Measurements from ENCODE around the gene CRMP1. TPM values are rescaled to one million over a fixed set of nuclear protein-coding genes. Genes with fewer than 3 reads are reported as not detected.
A peak's percentile ranks its signal among the peaks of the same experiment; 100 is the strongest.

Gene CRMP1
- 1 to 10 TPM; 5.2 to 5.4 TPM for total RNA-seq
- polyA plus RNA-seq (ENCODE audit: insufficient read length in 6 of 6), result 10 to 100 TPM; 54.4 to 76.2 (median 66.5) TPM
- long read RNA-seq, donor 1, transcript CRMP1-202 (14 exons, 2,911 nt), result major isoform, 9 of 53 reads
- long read RNA-seq, donor 1, partial matches to known transcripts, result 41 of 53 reads
- long read RNA-seq, donor 1, other reads (novel, unspliced or antisense), result 0 of 53 reads
- long read RNA-seq, donor 2, transcript CRMP1-202 (14 exons, 2,911 nt), result major isoform, 7 of 8 reads
- long read RNA-seq, donor 2, partial matches to known transcripts, result 0 of 8 reads
- long read RNA-seq, donor 2, other reads (novel, unspliced or antisense), result 0 of 8 reads
- long read RNA-seq, donor 3, transcript CRMP1-202 (14 exons, 2,911 nt), result major isoform, 13 of 20 reads
- long read RNA-seq, donor 3, partial matches to known transcripts, result 5 of 20 reads
- long read RNA-seq, donor 3, other reads (novel, unspliced or antisense), result 0 of 20 reads
- long read RNA-seq, donor 4, result 0 reads
- long read RNA-seq, donor 5, transcript CRMP1-202 (14 exons, 2,911 nt), result major isoform, 5 of 17 reads
- long read RNA-seq, donor 5, partial matches to known transcripts, result 12 of 17 reads
- long read RNA-seq, donor 5, other reads (novel, unspliced or antisense), result 0 of 17 reads
- long read RNA-seq, donor 6, transcript CRMP1-202 (14 exons, 2,911 nt), result major isoform, 6 of 6 reads
- long read RNA-seq, donor 6, partial matches to known transcripts, result 0 of 6 reads
- long read RNA-seq, donor 6, other reads (novel, unspliced or antisense), result 0 of 6 reads
- long read RNA-seq, donor 7, partial matches to known transcripts, result 25 of 29 reads
- long read RNA-seq, donor 7, other reads (novel, unspliced or antisense), result 0 of 29 reads
- long read RNA-seq, donor 8, transcript CRMP1-202 (14 exons, 2,911 nt), result major isoform, 9 of 49 reads
- long read RNA-seq, donor 8, partial matches to known transcripts, result 38 of 49 reads
- long read RNA-seq, donor 8, other reads (novel, unspliced or antisense), result 0 of 49 reads
- long read RNA-seq, donor 9, result 0 reads
- long read RNA-seq, donor 10, partial matches to known transcripts, result 1 of 5 reads
- long read RNA-seq, donor 10, other reads (novel, unspliced or antisense), result 1 of 5 reads
- long read RNA-seq, donor 11, transcript CRMP1-206 (2 exons, 2,436 nt), result minor isoform, 22 of 191 reads
- long read RNA-seq, donor 11, transcript CRMP1-201 (14 exons, 3,146 nt), result minor isoform, 37 of 191 reads
- long read RNA-seq, donor 11, transcript CRMP1-202 (14 exons, 2,911 nt), result major isoform, 54 of 191 reads
- long read RNA-seq, donor 11, partial matches to known transcripts, result 78 of 191 reads
- long read RNA-seq, donor 11, other reads (novel, unspliced or antisense), result 0 of 191 reads
- long read RNA-seq, donor 12, partial matches to known transcripts, result 11 of 15 reads
- long read RNA-seq, donor 12, other reads (novel, unspliced or antisense), result 0 of 15 reads

DNA sequence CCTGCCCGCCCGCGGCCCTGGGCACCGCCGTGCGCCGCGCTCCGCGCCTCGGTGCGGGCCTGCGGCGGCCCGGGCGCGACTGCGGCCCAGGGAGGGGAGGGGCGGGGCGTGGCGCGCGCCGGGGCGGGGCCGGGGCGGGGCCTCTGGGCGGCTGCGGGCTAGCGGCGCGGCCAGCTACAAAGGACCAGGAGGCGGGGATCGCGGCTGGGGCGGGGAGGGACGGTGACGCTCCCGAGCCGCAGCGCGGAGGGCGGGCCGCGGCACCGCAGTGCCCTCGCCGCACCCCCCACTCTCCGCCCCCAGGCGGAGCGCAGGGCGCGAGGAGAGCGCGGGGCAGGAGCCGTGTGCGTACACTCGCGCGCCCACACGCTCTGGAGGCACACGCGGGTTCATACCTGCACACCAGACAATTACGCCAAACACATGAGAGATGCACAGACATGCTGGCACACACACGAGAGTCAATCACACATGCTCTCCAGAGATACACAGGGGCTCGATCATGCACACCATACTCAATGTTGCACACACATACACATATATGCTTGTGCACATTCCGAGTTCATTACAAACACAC is at the start of gene CRMP1:
Gene CRMP1, minus strand, starts transcription at position 83 of the 577 bp plus-strand sequence. CDS start 117 bp downstream, outside the sequence.
- DNase-seq (peak in 2 of 4 donors; percentile 48 to 69), ATAC-seq (peak; percentile 76)
- peaks cover 0 to 30% of the 10 kb centered on the region in 2 donors for H3K4me1 ChIP-seq
- H3K27me3 ChIP-seq, result peaks cover 54 to 85% of the 10 kb centered on the region in 2 donors
- TF ChIP-seq, protein P1, sequence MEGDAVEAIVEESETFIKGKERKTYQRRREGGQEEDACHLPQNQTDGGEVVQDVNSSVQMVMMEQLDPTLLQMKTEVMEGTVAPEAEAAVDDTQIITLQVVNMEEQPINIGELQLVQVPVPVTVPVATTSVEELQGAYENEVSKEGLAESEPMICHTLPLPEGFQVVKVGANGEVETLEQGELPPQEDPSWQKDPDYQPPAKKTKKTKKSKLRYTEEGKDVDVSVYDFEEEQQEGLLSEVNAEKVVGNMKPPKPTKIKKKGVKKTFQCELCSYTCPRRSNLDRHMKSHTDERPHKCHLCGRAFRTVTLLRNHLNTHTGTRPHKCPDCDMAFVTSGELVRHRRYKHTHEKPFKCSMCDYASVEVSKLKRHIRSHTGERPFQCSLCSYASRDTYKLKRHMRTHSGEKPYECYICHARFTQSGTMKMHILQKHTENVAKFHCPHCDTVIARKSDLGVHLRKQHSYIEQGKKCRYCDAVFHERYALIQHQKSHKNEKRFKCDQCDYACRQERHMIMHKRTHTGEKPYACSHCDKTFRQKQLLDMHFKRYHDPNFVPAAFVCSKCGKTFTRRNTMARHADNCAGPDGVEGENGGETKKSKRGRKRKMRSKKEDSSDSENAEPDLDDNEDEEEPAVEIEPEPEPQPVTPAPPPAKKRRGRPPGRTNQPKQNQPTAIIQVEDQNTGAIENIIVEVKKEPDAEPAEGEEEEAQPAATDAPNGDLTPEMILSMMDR (IDR thresholded peaks at IDR 0.05), result no peak
- H3K27ac ChIP-seq, result no peak within 1 kb of the TSS
- no peaks in the 10 kb centered on the region for H3K9me3 ChIP-seq
- intact Hi-C loops (cut with DNase I), result no loop called here
- no peaks in the 10 kb centered on the region for H3K36me3 ChIP-seq
- no peak within 1 kb of the TSS for H3K4me3 ChIP-seq

DNA sequence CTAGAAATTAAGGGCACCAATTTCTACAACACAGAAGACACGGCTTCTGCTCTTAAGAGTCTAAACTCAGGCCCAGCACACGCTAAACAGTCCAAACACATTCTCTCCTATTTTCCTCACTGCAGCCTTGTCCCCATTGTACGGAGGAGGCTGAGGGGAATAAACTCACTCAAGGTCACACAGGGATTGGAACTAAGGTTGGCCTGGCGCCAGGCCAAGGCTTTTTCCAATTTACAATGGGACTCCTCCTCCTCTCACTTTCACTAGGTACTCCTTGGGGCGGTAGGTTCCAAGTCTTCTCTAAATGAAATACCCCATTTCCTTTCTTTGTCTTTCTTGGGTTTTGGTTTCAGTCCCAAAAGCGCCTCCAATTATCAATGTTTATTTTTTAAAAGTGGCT is 48.7 kb upstream of the CRMP1 start:
- Histone ChIP-seq H3K27me3 (peaks cover 0 to 4% of the 10 kb centered on the region in 2 donors), H3K4me3 (no peak overlapping the region), H3K9me3 (peaks cover 0 to 6% of the 10 kb centered on the region in 2 donors), H3K36me3 (no peaks in the 10 kb centered on the region), H3K4me1 (no peaks in the 10 kb centered on the region), H3K27ac (no peak overlapping the region)
- DNase-seq (peak in 1 of 4 donors; percentile 21), ATAC-seq (no peak)
- TF ChIP-seq, protein P1 (IDR thresholded peaks at IDR 0.05), result no peak
- intact Hi-C loops (cut with DNase I), result no loop called here

DNA sequence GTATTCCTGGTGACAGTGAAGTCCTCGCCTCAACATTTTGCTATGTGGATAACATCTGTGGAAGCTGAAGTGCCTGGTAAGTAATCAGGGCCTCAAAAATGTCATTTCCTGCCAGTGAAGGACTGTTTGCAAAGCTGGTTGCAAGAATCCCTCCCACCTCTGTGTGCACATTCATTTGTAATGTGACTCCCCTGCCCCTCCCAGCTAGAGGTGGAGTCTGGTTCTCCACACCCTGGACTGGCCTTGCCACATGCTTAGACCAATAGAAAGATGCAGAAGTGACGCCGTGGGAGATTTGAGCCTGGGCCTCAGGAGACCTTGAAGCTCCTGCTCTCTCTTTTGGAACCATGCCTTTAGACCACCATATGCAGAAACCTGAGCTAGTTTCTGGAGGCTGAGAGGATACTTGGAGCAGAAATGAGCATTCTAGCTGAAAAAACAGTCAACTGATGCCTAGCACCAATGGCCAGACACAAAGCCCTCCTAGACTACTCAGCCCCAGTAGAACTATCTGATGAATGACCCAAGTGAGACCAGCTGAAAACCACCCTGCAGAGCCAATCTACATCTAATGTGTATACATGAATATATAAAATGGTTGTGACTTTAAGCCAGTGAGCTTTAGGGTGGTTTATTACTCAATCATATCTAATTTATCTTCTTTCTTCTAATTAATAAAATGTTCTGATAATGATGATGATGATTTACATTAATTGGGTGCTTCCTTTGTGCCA is 47.8 kb upstream of the CRMP1 start:
- TF ChIP-seq, protein P1 (IDR thresholded peaks at IDR 0.05), result no peak
- DNase-seq (peak in 1 of 4 donors; percentile 41), ATAC-seq (no peak)
- H3K4me1 ChIP-seq, result no peaks in the 10 kb centered on the region
- intact Hi-C loops (cut with DNase I), result no loop called here
- no peak overlapping the region for H3K4me3 ChIP-seq
- H3K9me3 ChIP-seq, result no peaks in the 10 kb centered on the region
- H3K27ac ChIP-seq, result no peak overlapping the region
- H3K27me3 ChIP-seq, result peaks cover 0 to 4% of the 10 kb centered on the region in 2 donors
- H3K36me3 ChIP-seq, result no peaks in the 10 kb centered on the region

All from left lung (tissue), 14 donors.